DND-41 (cell line): ENCODE measurements around the gene CPD.

Source experiments
- EZH2 ChIP-seq: IDR thresholded peaks from 3 replicates; pipeline ENCODE4 v1.6.1; 2012; ENCODE audit warnings: borderline replicate concordance, low read depth, mild to moderate bottlenecking, moderate library complexity, low read length, inconsistent platforms; ENCODE audit not compliant: severe bottlenecking
- TF ChIP-seq, protein P1 (sequence below): IDR thresholded peaks from 2 replicates; pipeline ENCODE4 v1.5.1; 2012; ENCODE audit warnings: borderline replicate concordance, low read length, moderate library complexity, mild to moderate bottlenecking; ENCODE audit not compliant: poor library complexity, severe bottlenecking; ENCODE audit errors: extremely low read depth

- TF ChIP-seq, protein P1, sequence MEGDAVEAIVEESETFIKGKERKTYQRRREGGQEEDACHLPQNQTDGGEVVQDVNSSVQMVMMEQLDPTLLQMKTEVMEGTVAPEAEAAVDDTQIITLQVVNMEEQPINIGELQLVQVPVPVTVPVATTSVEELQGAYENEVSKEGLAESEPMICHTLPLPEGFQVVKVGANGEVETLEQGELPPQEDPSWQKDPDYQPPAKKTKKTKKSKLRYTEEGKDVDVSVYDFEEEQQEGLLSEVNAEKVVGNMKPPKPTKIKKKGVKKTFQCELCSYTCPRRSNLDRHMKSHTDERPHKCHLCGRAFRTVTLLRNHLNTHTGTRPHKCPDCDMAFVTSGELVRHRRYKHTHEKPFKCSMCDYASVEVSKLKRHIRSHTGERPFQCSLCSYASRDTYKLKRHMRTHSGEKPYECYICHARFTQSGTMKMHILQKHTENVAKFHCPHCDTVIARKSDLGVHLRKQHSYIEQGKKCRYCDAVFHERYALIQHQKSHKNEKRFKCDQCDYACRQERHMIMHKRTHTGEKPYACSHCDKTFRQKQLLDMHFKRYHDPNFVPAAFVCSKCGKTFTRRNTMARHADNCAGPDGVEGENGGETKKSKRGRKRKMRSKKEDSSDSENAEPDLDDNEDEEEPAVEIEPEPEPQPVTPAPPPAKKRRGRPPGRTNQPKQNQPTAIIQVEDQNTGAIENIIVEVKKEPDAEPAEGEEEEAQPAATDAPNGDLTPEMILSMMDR, result no peak
- no peak for TF ChIP-seq EZH2
Observed at GRCh38 chr17:30366536-30366935, 12.2 kb upstream of the CPD start.
